ENCODE results near the gene LALBA.

GRCh38 chr12:48580831-48581230 lies 11.0 kb upstream of the LALBA start:
- no peak for TF ChIP-seq POLR2AphosphoS5 (IDR thresholded peaks at IDR 0.05; ENCODE audit: low read depth, low read length)
- TF ChIP-seq SIN3A (IDR thresholded peaks at IDR 0.05; ENCODE audit: borderline replicate concordance, insufficient read depth, low read length) = no peak

Data from PFSK-1 (cell line).